Right atrium auricular region (tissue), 2 donors: ENCODE data around the gene NINJ2. TPM values are rescaled to one million over a fixed set of nuclear protein-coding genes. Genes with fewer than 3 reads are reported as not detected.
"Not testable (repeated sequence)": the region's sequence is repeated elsewhere in the genome, so short reads cannot be mapped to it uniquely, and the experiment has no call there.

Source experiments
- DNase-seq: peaks from one replicate; pipeline ENCODE4 v3.0.0-alpha.2; 2019; ENCODE audit warnings: low spot score
- H3K27ac ChIP-seq, 2 donors: fragments of 200-600 bp; sonication (generic); 1 replicate in 1 of 2; 2 replicates in 1 of 2; pipeline ENCODE4 v1.5.1; 2016 to 2019
- H3K27me3 ChIP-seq, 2 donors: fragments of 200-600 bp; sonication (generic); one replicate each; pipeline versions ENCODE4 v1.5.1 to v1.6.0; 2017 to 2019
- H3K36me3 ChIP-seq: fragments of 200-600 bp; sonication (generic); one replicate; pipeline ENCODE4 v1.5.1; 2016
- H3K4me1 ChIP-seq, 2 donors: fragments of 200-600 bp; sonication (generic); one replicate each; pipeline versions ENCODE4 v1.5.1 to v1.6.0; 2017 to 2019
- H3K4me3 ChIP-seq, 2 donors: fragments of 200-600 bp; sonication (generic); 1 replicate in 1 of 2; 2 replicates in 1 of 2; pipeline ENCODE4 v1.5.1; 2017 to 2019; ENCODE audit warnings: mild to moderate bottlenecking in 1 of 2, moderate library complexity in 1 of 2
- H3K9me3 ChIP-seq, 2 donors: fragments of 200-600 bp; sonication (generic); one replicate each; pipeline ENCODE4 v1.5.1; 2019
- CTCF ChIP-seq, 2 donors: fragments of 200-600 bp; sonication (generic); IDR thresholded peaks; one replicate each; pipeline ENCODE4 v1.5.1; 2019; ENCODE audit warnings: antibody characterized with exemption in 2 of 2
- total RNA-seq, 2 donors: library from RNA; depleted of rRNA; stranded (reverse); fragments of >200 nt; gene quantifications; one replicate each; pipeline ENCODE4 v1.1.0, GENCODE V29; 2016

NINJ2 gene
- total RNA-seq, 2 donors from 2014 or later, result 5.4 to 8.8 TPM

DNA sequence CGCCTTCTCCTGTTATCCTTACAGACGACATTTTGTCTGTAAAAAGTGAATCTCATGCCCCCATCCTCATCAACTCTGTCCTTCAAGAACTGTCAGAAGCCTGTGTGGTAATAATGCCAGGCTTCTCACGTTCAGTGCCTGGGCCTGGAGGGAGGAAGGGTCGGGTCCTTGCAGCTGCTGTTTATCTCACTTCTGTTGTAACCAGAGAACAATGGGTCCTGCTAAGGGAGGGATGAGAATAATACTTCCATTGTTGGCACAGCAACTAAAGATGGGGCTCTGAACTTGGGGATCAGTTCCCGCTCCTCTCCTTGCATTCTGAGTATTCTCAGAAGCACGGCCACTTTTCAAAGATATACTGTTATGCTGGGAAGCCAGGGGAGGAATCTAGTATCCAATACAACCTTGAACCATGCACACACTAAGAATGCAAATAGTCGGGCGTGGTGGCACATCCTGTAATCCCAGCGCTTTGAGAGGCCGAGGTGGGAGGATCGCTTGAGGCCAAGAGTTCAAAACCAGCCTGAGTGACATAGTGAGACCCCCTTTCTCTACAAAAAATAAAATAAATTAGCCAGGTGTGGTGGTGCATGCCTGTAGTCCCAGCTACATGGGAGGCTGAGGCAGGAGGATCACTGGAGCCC lies 38.8 kb upstream of the NINJ2 start:
- Histone ChIP-seq H3K36me3 (no peaks in the 10 kb centered on the region), H3K27me3 (no peaks in the 10 kb centered on the region), H3K27ac (no peak overlapping the region), H3K4me3 (no peak overlapping the region), H3K4me1 (no peaks in the 10 kb centered on the region), H3K9me3 (peaks cover 8 to 18% of the 10 kb centered on the region in 2 donors)
- no peak for TF ChIP-seq CTCF (IDR thresholded peaks at IDR 0.05)
- no peak for DNase-seq

DNA sequence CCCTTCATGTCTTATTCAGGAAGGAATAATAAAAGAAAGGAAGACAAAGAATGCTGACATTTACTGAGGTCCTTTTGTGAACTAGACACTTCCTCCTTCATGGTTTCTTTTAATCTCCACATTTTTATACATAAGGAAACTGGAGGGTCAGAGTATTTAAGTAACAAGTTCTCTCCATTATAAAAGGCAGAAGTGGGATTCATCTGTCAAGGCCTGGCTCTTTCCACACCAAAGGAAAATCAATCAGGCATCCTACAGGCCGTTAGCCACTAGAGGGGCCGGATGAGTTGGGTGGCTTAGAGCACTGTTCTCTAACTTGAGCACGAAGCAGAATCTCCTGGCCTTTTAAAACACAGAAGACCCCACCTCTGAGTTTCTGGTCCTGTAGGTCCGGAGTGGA lies 36.8 kb upstream of the NINJ2 start:
- H3K9me3 ChIP-seq, result peaks cover 8 to 19% of the 10 kb centered on the region in 2 donors
- no peak overlapping the region for H3K4me3 ChIP-seq
- H3K36me3 ChIP-seq, result no peaks in the 10 kb centered on the region
- TF ChIP-seq CTCF (IDR thresholded peaks at IDR 0.05), result no peak
- H3K27me3 ChIP-seq, result no peaks in the 10 kb centered on the region
- H3K27ac ChIP-seq, result no peak overlapping the region
- DNase-seq, result no peak
- H3K4me1 ChIP-seq, result no peaks in the 10 kb centered on the region

- not testable (repeated sequence) for H3K27me3 ChIP-seq, H3K36me3 ChIP-seq, H3K27ac ChIP-seq, H3K4me3 ChIP-seq, DNase-seq, H3K4me1 ChIP-seq
- peaks cover 8 to 19% of the 10 kb centered on the region in 2 donors for H3K9me3 ChIP-seq
Observed at GRCh38 chr12:698222-698621, 35.0 kb upstream of the NINJ2 start.

GRCh38 chr12:697481-697880 lies 34.2 kb upstream of the NINJ2 start:
- no peaks in the 10 kb centered on the region for H3K36me3 ChIP-seq
- no peaks in the 10 kb centered on the region for H3K27me3 ChIP-seq
- TF ChIP-seq CTCF (IDR thresholded peaks at IDR 0.05), result no peak
- no peaks in the 10 kb centered on the region for H3K4me1 ChIP-seq
- no peak overlapping the region for H3K27ac ChIP-seq
- H3K9me3 ChIP-seq, result peaks cover 8 to 19% of the 10 kb centered on the region in 2 donors
- no peak overlapping the region for H3K4me3 ChIP-seq
- DNase-seq, result no peak

- no peak for TF ChIP-seq CTCF (IDR thresholded peaks at IDR 0.05)
- peaks cover 8 to 19% of the 10 kb centered on the region in 2 donors for H3K9me3 ChIP-seq
- no peaks in the 10 kb centered on the region for H3K27me3 ChIP-seq
- no peak overlapping the region for H3K27ac ChIP-seq
- no peaks in the 10 kb centered on the region for H3K36me3 ChIP-seq
- H3K4me3 ChIP-seq, result no peak overlapping the region
- DNase-seq, result no peak
- H3K4me1 ChIP-seq, result no peaks in the 10 kb centered on the region
Observed at GRCh38 chr12:694734-695503, 31.7 kb upstream of the NINJ2 start.

DNA sequence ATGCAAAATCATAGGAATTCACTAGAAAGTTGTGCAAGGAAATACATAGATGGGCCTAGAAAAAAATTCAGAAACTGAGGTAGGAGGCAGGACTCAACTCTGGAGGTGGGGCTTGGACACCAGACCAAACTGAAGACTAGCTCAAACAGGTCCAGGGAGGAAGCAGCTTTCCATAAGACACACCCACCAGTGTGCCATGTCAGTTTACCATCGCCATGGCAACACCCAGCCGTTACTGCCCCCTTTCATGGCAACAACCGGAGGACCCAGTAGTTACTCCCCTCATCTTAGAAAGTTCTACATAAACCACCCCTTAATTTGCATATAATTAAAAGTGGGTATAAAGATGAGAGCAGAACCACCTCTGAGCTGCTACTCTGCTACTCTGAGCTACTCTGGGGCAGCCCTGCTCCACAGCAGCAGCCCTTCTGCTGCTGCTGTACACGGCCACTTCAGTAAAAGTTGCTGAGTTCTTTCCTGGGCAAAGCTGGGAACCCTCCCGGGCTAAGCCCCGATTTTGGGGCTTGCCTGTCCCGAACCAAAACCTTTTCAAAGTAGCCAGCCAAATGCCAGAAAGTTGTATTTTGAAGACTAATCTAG lies 30.8 kb upstream of the NINJ2 start:
- TF ChIP-seq CTCF (IDR thresholded peaks at IDR 0.05), result no peak
- no peaks in the 10 kb centered on the region for H3K4me1 ChIP-seq
- H3K4me3 ChIP-seq, result no peak overlapping the region
- DNase-seq, result no peak
- no peaks in the 10 kb centered on the region for H3K27me3 ChIP-seq
- no peak overlapping the region for H3K27ac ChIP-seq
- H3K9me3 ChIP-seq, result peaks cover 8 to 19% of the 10 kb centered on the region in 2 donors
- no peaks in the 10 kb centered on the region for H3K36me3 ChIP-seq
